Measurements from ENCODE around the gene TECPR1.
A peak's percentile ranks its signal among the peaks of the same experiment; 100 is the strongest.

TECPR1 gene

GRCh38 chr7:98242934-98243333 lies 9.1 kb downstream of the TECPR1 start:
- no peak for DNase-seq

- no peak for DNase-seq
These were observed 9.7 kb downstream of the TECPR1 start for GRCh38 chr7:98242342-98242741.

- DNase-seq: no peak
These were observed 10.3 kb downstream of the TECPR1 start for GRCh38 chr7:98241674-98242241.

GRCh38 chr7:98240961-98241673 lies 10.9 kb downstream of the TECPR1 start:
- DNase-seq: peak; percentile 20

GRCh38 chr7:98238976-98239375 lies 13.1 kb downstream of the TECPR1 start:
- DNase-seq: no peak

- DNase-seq: no peak
These were observed 14.0 kb downstream of the TECPR1 start for GRCh38 chr7:98238076-98238475.

GRCh38 chr7:98236355-98237185 lies 15.5 kb downstream of the TECPR1 start:
- no peak for DNase-seq

- no peak for DNase-seq
These were observed 16.1 kb downstream of the TECPR1 start for GRCh38 chr7:98235901-98236300.

GRCh38 chr7:98234429-98235147 lies 17.4 kb downstream of the TECPR1 start:
- no peak for DNase-seq

GRCh38 chr7:98233219-98234070 lies 18.6 kb downstream of the TECPR1 start:
- DNase-seq: no peak

GRCh38 chr7:98232799-98233198 lies 19.2 kb downstream of the TECPR1 start:
- DNase-seq: no peak

GRCh38 chr7:98232263-98232585 lies 19.8 kb downstream of the TECPR1 start:
- DNase-seq: no peak

GRCh38 chr7:98231493-98232262 lies 20.4 kb downstream of the TECPR1 start:
- no peak for DNase-seq

GRCh38 chr7:98230746-98231471 lies 21.1 kb downstream of the TECPR1 start:
- no peak for DNase-seq

GRCh38 chr7:98229991-98230745 lies 21.9 kb downstream of the TECPR1 start:
- DNase-seq: no peak

- DNase-seq: no peak
These were observed 22.6 kb downstream of the TECPR1 start for GRCh38 chr7:98229441-98229840.

- no peak for DNase-seq
These were observed 23.2 kb downstream of the TECPR1 start for GRCh38 chr7:98228801-98229200.

GRCh38 chr7:98227939-98228338 lies 24.1 kb downstream of the TECPR1 start:
- DNase-seq: no peak

GRCh38 chr7:98225913-98226614 lies 26.0 kb downstream of the TECPR1 start:
- DNase-seq: no peak

Measured in activated CD4-positive, alpha-beta T cell treated with anti-CD3 and anti-CD28 coated beads, Interleukin-2, Interleukin-6, amounts not matched to agents 100 ng/mL and 50 ng/mL, durations not matched to agents 16 hours and 8 hours (primary cell).